Measurements from ENCODE around the gene AGBL4. TPM values are rescaled to one million over a fixed set of nuclear protein-coding genes. Genes with fewer than 3 reads are reported as not detected.

AGBL4 gene
- total RNA-seq, 5 donors from 2014 or later (not counting 1 experiment from before 2014, with no cell fraction given) = 0.58 TPM; not detected in 4

GRCh38 chr1:48947761-48948537 lies 1075.8 kb downstream of the AGBL4 start:
- Histone ChIP-seq H3K27me3 (replicated peaks in 1 of 2; ENCODE audit: control insufficient read depth in 2 of 2, extremely low read depth in 1 of 2, insufficient read depth in 2 of 2, low read length in 1 of 2) (peaks cover 0 to 3% of the 10 kb centered on the region in 2 experiments), H3K9me3 (no peaks in the 10 kb centered on the region), H3K27ac (ENCODE audit: low read length) (no peak overlapping the region), H3K4me1 (ENCODE audit: control insufficient read depth in 1 of 2, extremely low read depth in 1 of 2, insufficient read depth in 2 of 2, low read length in 2 of 2) (no peaks in the 10 kb centered on the region), H3K4me3 (ENCODE audit: control insufficient read depth in 1 of 2, extremely low read depth in 1 of 2, low read length in 1 of 2) (no peak overlapping the region), H3K36me3 (ENCODE audit: control insufficient read depth in 2 of 2, extremely low read depth in 1 of 2, insufficient read depth in 1 of 2, low read length in 1 of 2) (no peaks in the 10 kb centered on the region)
- H3K36me3 Mint-ChIP-seq = no peaks in the 10 kb centered on the region
- WGBS (ENCODE audit: insufficient coverage) = 46% methylated on average over 8 of the region's 13 CpGs
- peaks cover 0 to 5% (median 0%) of the 10 kb centered on the region in 3 donors for H3K9me3 Mint-ChIP-seq
- DNase-seq = no peak
- H3K4me1 Mint-ChIP-seq = no peaks in the 10 kb centered on the region
- no peak for ATAC-seq (replicated peaks in 1 of 4)
- CTCF ChIA-PET = no interaction called here
- no peak overlapping the region for H3K4me3 Mint-ChIP-seq
- peaks cover 0 to 5% of the 10 kb centered on the region in 2 donors for H3K27me3 Mint-ChIP-seq
- no peak overlapping the region for H3K27ac Mint-ChIP-seq
- POLR2A ChIA-PET = interaction anchor here (0.6 to 0.7 kb wide), 2 partner anchors 133 to 1174 kb away, joined by 3 to 4 read pairs; no protein-coding TSS in a partner anchor

DNA sequence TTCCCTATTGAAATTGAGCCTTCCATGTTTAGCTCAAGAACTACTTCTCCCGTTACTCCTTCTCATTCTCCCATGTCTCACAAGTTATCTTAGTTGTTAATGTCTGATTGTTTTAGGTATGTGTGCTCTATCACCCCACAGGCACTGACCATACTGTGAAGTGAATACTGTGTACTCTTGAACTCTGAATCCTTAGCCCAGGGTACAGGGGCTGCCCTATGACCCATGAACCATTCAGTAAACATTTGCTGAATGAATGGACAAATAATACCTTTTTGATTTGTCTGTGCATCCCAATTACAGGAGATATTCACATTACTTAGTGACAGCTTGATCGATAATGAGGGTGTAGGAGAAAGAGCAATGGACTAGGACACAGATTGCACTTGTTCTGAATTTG lies 1077.7 kb downstream of the AGBL4 start:
- Histone ChIP-seq H3K27me3 (replicated peaks in 1 of 2; ENCODE audit: control insufficient read depth in 2 of 2, extremely low read depth in 1 of 2, insufficient read depth in 2 of 2, low read length in 1 of 2) (peaks cover 0 to 3% of the 10 kb centered on the region in 2 experiments), H3K4me1 (ENCODE audit: control insufficient read depth in 1 of 2, extremely low read depth in 1 of 2, insufficient read depth in 2 of 2, low read length in 2 of 2) (no peaks in the 10 kb centered on the region), H3K4me3 (ENCODE audit: control insufficient read depth in 1 of 2, extremely low read depth in 1 of 2, low read length in 1 of 2) (no peak overlapping the region), H3K9me3 (no peaks in the 10 kb centered on the region), H3K36me3 (ENCODE audit: control insufficient read depth in 2 of 2, extremely low read depth in 1 of 2, insufficient read depth in 1 of 2, low read length in 1 of 2) (no peaks in the 10 kb centered on the region), H3K27ac (ENCODE audit: low read length) (no peak overlapping the region)
- ChIA-PET POLR2A (no interaction called here), CTCF (no interaction called here)
- no peak for DNase-seq
- no peaks in the 10 kb centered on the region for H3K36me3 Mint-ChIP-seq
- WGBS (ENCODE audit: insufficient coverage) = no CpG with 5 or more reads among the region's 2 CpGs
- ATAC-seq (replicated peaks in 1 of 4) = no peak
- peaks cover 0 to 5% of the 10 kb centered on the region in 2 donors for H3K27me3 Mint-ChIP-seq
- H3K9me3 Mint-ChIP-seq = no peaks in the 10 kb centered on the region
- H3K4me3 Mint-ChIP-seq = no peak overlapping the region
- no peaks in the 10 kb centered on the region for H3K4me1 Mint-ChIP-seq
- no peak overlapping the region for H3K27ac Mint-ChIP-seq

GRCh38 chr1:48944811-48945210 lies 1078.9 kb downstream of the AGBL4 start:
- Mint-ChIP-seq H3K9me3 (no peaks in the 10 kb centered on the region), H3K4me3 (no peak overlapping the region), H3K27ac (no peak overlapping the region), H3K27me3 (peaks cover 0 to 5% of the 10 kb centered on the region in 2 donors), H3K36me3 (no peaks in the 10 kb centered on the region), H3K4me1 (no peaks in the 10 kb centered on the region)
- ATAC-seq (replicated peaks in 1 of 4) (no peak), DNase-seq (no peak)
- CTCF ChIA-PET = no interaction called here
- H3K9me3 ChIP-seq = no peaks in the 10 kb centered on the region
- no peak overlapping the region for H3K27ac ChIP-seq (ENCODE audit: low read length)
- H3K4me1 ChIP-seq (ENCODE audit: control insufficient read depth in 1 of 2, extremely low read depth in 1 of 2, insufficient read depth in 2 of 2, low read length in 2 of 2) = no peaks in the 10 kb centered on the region
- POLR2A ChIA-PET = no interaction called here
- peaks cover 0 to 3% of the 10 kb centered on the region in 2 experiments for H3K27me3 ChIP-seq (replicated peaks in 1 of 2; ENCODE audit: control insufficient read depth in 2 of 2, extremely low read depth in 1 of 2, insufficient read depth in 2 of 2, low read length in 1 of 2)
- H3K4me3 ChIP-seq (ENCODE audit: control insufficient read depth in 1 of 2, extremely low read depth in 1 of 2, low read length in 1 of 2) = no peak overlapping the region
- no peaks in the 10 kb centered on the region for H3K36me3 ChIP-seq (ENCODE audit: control insufficient read depth in 2 of 2, extremely low read depth in 1 of 2, insufficient read depth in 1 of 2, low read length in 1 of 2)

- POLR2A ChIA-PET = no interaction called here
- H3K9me3 Mint-ChIP-seq = no peaks in the 10 kb centered on the region
- H3K4me3 Mint-ChIP-seq = no peak overlapping the region
- Histone ChIP-seq H3K4me3 (ENCODE audit: control insufficient read depth in 1 of 2, extremely low read depth in 1 of 2, low read length in 1 of 2) (no peak overlapping the region), H3K27ac (ENCODE audit: low read length) (no peak overlapping the region), H3K27me3 (replicated peaks in 1 of 2; ENCODE audit: control insufficient read depth in 2 of 2, extremely low read depth in 1 of 2, insufficient read depth in 2 of 2, low read length in 1 of 2) (peaks cover 0 to 3% of the 10 kb centered on the region in 2 experiments), H3K9me3 (no peaks in the 10 kb centered on the region), H3K4me1 (ENCODE audit: control insufficient read depth in 1 of 2, extremely low read depth in 1 of 2, insufficient read depth in 2 of 2, low read length in 2 of 2) (no peaks in the 10 kb centered on the region), H3K36me3 (ENCODE audit: control insufficient read depth in 2 of 2, extremely low read depth in 1 of 2, insufficient read depth in 1 of 2, low read length in 1 of 2) (no peaks in the 10 kb centered on the region)
- no peaks in the 10 kb centered on the region for H3K36me3 Mint-ChIP-seq
- ATAC-seq (replicated peaks in 1 of 4) = no peak
- H3K4me1 Mint-ChIP-seq = no peaks in the 10 kb centered on the region
- H3K27ac Mint-ChIP-seq = no peak overlapping the region
- no peak for DNase-seq
- CTCF ChIA-PET = no interaction called here
- peaks cover 0 to 6% of the 10 kb centered on the region in 2 donors for H3K27me3 Mint-ChIP-seq
- WGBS (ENCODE audit: insufficient coverage) = 82% methylated on average over 5 of the region's 5 CpGs
Observed at GRCh38 chr1:48943826-48944225, 1079.9 kb downstream of the AGBL4 start.

DNA sequence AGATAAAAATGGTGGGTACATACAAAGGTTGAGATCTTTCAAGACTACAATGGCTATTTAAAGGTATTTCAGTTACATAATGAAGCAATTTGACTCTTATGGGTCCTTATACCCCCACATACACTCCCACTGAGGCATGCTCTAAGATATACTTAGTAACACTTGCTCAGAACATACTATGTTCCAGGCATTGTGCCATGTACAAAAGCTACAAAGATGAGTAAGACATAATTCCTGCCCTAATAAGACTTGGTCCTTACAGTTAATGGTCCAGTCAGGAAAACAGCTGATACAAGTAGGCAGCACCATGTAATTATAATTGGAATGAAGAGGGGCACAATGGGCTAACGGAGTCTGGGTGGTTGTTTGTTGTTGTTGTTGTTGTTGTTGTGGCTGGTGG lies 1080.4 kb downstream of the AGBL4 start:
- no peak for DNase-seq
- Mint-ChIP-seq H3K9me3 (no peaks in the 10 kb centered on the region), H3K4me1 (no peaks in the 10 kb centered on the region), H3K4me3 (no peak overlapping the region), H3K36me3 (no peaks in the 10 kb centered on the region), H3K27me3 (peaks cover 0 to 8% of the 10 kb centered on the region in 2 donors), H3K27ac (no peak overlapping the region)
- 100% methylated on average over 1 of the region's 1 CpG for WGBS (ENCODE audit: insufficient coverage)
- H3K27me3 ChIP-seq (replicated peaks in 1 of 2; ENCODE audit: control insufficient read depth in 2 of 2, extremely low read depth in 1 of 2, insufficient read depth in 2 of 2, low read length in 1 of 2) = peaks cover 0 to 3% of the 10 kb centered on the region in 2 experiments
- ChIA-PET CTCF (no interaction called here), POLR2A (no interaction called here)
- no peaks in the 10 kb centered on the region for H3K36me3 ChIP-seq (ENCODE audit: control insufficient read depth in 2 of 2, extremely low read depth in 1 of 2, insufficient read depth in 1 of 2, low read length in 1 of 2)
- no peak for ATAC-seq (replicated peaks in 1 of 4)
- H3K9me3 ChIP-seq = no peaks in the 10 kb centered on the region
- H3K27ac ChIP-seq (ENCODE audit: low read length) = no peak overlapping the region
- no peaks in the 10 kb centered on the region for H3K4me1 ChIP-seq (ENCODE audit: control insufficient read depth in 1 of 2, extremely low read depth in 1 of 2, insufficient read depth in 2 of 2, low read length in 2 of 2)
- no peak overlapping the region for H3K4me3 ChIP-seq (ENCODE audit: control insufficient read depth in 1 of 2, extremely low read depth in 1 of 2, low read length in 1 of 2)

GRCh38 chr1:48940962-48941732 lies 1082.6 kb downstream of the AGBL4 start:
- no peaks in the 10 kb centered on the region for H3K27me3 ChIP-seq (replicated peaks in 1 of 2; ENCODE audit: control insufficient read depth in 2 of 2, extremely low read depth in 1 of 2, insufficient read depth in 2 of 2, low read length in 1 of 2)
- H3K4me3 Mint-ChIP-seq = no peak overlapping the region
- no peaks in the 10 kb centered on the region for H3K4me1 Mint-ChIP-seq
- ATAC-seq (replicated peaks in 1 of 4) (no peak), DNase-seq (no peak)
- H3K36me3 ChIP-seq (ENCODE audit: control insufficient read depth in 2 of 2, extremely low read depth in 1 of 2, insufficient read depth in 1 of 2, low read length in 1 of 2) = no peaks in the 10 kb centered on the region
- CTCF ChIA-PET = no interaction called here
- no peaks in the 10 kb centered on the region for H3K9me3 ChIP-seq
- no peak overlapping the region for H3K4me3 ChIP-seq (ENCODE audit: control insufficient read depth in 1 of 2, extremely low read depth in 1 of 2, low read length in 1 of 2)
- H3K36me3 Mint-ChIP-seq = no peaks in the 10 kb centered on the region
- H3K27ac Mint-ChIP-seq = no peak overlapping the region
- H3K27me3 Mint-ChIP-seq = peaks cover 0 to 6% of the 10 kb centered on the region in 2 donors
- no peaks in the 10 kb centered on the region for H3K4me1 ChIP-seq (ENCODE audit: control insufficient read depth in 1 of 2, extremely low read depth in 1 of 2, insufficient read depth in 2 of 2, low read length in 2 of 2)
- H3K27ac ChIP-seq (ENCODE audit: low read length) = no peak overlapping the region
- POLR2A ChIA-PET = no interaction called here
- no peaks in the 10 kb centered on the region for H3K9me3 Mint-ChIP-seq
